Esophagus mucosa (tissue), 1 donor: ENCODE measurements around the gene LHFPL2. TPM values are rescaled to one million over a fixed set of nuclear protein-coding genes. Genes with fewer than 3 reads are reported as not detected.

Source experiments
- ATAC-seq: fragments of 200-7000 bp; cut with Tn5 transposase; one replicate; pipeline ENCODE4 v1.9.1; 2020
- total RNA-seq: library from RNA; stranded (reverse); gene quantifications from one replicate; pipeline ENCODE4 v1.2.4, GENCODE V29; 2023
- donor health status: DM: yes; HTN: yes; CAD: no.

The LHFPL2 gene
- total RNA-seq, 1 donor from 2014 or later = 3.7 TPM

DNA sequence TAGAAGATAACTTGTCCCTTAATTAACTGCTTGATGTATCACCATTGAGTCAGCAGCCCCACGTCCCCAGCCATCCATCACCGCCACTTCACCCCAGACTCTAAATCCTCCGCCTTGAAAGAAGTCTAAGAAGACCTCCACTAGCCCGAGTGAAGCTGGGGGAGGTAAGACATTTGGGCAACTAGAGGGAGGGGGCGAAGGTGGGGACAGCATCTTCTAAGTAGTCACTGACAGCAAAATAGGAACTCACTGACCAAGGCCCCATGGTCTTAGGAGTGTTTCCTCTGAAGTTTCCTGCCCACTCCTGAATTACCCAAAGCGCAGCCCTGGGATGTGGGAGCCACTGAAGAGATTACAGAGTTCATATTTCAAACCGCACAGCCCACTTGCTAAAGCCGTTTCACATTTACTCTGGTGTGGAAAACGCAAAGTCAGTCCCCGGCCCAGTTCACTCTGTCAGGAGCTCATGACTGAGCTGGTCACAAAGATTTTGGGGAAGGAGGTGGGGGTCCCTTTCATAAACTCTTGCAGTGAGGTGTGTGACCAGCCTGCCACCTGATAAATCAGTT is 107.4 kb downstream of the LHFPL2 start:
- no peak for ATAC-seq

DNA sequence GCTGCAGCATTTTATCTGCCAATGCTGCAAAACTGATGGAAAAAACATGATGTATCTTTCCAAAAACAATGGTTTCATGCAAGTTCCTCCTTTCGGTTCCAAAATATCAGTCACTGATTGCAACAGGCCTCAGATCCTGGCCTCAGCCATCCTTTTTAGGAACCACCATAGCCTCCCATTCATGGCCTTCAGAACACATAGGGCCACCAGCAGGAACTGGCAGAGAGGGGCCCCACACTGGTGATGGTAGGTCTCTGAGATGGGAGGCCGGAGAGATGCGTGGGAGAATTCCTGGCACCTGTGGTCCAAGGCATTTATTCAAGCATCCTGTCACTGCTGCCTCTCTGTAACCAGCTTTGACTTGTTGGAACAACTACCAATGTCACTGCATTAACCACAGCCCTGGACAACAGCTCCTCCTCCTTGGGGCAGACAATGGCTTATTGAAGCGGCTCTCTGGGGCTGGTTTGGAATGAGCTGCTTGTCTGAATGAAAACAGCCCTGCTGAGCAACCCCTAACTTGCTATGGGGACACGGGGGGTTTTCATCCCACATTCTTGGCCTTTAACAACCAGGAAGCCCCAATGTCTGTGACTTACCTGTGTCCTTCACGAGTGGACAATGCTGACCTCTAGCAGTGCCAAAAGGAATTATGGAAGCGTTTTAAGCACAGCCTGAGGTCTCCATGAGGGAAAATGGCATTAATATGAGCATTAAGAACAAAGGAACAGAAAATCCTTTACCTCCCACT is 108.1 kb downstream of the LHFPL2 start:
- ATAC-seq = no peak

DNA sequence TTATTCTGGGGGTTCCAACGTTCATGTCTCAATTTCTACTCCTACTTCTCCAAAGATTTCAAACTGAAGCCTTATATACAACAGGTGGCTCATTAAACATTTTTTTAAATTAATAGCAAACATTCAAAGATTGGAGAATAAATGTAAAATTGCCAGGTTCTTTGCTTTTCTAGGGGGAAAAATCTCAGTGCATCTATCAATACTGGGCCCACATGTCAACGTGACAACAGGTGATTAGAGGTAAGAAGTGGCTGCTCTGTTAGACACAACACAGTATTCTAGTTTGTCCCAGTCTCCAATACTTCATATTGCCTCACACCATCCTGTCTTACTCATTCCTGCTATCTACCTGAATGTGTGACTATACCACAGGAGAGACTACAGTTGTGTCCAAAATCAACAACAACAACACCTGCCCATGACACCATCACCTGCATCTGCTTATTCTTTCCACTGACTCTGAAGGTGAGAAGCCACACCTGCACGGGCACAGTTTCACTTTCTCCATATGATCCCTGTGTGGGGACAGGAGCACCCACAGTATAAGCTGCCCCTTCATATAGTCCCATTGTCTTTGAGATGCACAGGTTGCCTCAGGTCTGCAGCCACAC is 110.2 kb downstream of the LHFPL2 start:
- no peak for ATAC-seq

DNA sequence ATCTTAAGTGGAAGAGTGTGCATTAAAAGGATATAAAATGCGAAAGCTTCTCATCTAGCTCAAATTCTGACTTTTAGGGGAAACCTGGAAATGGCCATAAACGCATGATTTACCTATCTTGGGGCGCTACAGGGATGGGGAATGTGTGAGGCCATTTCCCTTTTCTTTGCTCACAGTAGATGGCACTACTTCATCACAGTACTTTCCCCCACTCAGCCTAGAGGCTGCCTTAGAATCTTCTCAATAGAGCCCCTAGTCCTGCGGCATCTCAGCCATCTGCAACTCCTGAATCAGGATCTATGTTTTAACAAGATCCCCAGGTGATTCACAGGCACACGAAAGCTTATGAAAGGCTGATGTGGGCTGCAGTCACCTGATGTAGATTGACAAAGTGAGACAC is 110.8 kb downstream of the LHFPL2 start:
- peak; percentile 61 for ATAC-seq

DNA sequence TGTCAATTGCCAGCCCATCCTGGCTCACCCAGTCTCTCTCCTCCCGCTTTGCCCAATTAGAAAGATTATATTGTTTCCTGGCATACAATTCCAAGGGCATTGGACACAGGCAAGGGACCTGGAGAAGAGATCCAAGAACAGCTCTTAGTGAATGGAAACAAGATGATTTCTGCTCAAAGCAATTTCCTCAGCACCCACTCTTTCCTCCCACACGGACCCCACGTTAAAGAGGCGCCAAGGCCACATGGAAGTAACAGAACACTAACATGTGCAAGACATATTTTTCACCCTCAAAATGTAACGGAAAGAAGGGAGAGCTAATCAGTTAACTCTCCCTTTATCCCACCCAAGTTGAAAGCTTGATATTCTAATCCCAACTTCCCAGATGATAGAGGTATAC is 111.2 kb downstream of the LHFPL2 start:
- no peak for ATAC-seq

DNA sequence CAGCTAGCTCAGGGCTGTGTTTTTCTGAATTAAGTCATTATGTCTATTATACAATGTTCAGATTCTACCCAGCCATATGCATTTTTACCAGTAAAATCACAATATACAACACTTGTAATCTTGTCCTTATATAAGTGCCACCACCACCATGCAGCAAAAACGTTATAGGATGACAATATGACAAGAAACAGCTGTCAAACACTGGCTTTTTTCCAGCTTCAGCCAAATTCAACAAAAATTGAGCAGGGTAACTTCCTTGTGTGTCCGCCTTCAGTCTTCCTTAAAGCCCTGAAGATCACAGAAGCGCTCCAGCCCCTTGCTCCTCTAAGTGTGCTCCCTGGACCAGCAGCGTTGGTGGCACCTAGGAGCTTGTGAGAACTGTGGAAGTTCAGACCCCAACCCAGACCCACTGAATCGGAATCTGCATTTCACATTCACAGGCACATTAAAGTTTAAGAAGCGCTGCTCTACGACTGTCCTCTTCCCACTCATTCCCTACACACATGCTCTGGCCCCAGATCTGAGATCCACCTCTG is 111.8 kb downstream of the LHFPL2 start:
- ATAC-seq = no peak

DNA sequence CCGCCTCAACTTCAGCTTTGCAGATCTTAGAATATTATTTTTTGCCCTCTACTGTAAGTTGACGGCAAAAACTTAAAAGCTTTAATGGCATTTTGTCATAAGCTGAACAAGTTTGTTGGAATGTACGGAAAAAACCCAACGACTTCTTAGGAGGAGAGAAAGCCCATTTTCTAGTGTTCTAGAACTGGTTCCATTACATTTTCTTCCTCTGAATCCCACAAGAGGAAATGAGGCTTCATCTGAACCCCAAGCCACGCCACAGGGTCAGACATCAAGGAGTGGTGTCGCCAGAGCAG is 113.7 kb downstream of the LHFPL2 start:
- no peak for ATAC-seq

DNA sequence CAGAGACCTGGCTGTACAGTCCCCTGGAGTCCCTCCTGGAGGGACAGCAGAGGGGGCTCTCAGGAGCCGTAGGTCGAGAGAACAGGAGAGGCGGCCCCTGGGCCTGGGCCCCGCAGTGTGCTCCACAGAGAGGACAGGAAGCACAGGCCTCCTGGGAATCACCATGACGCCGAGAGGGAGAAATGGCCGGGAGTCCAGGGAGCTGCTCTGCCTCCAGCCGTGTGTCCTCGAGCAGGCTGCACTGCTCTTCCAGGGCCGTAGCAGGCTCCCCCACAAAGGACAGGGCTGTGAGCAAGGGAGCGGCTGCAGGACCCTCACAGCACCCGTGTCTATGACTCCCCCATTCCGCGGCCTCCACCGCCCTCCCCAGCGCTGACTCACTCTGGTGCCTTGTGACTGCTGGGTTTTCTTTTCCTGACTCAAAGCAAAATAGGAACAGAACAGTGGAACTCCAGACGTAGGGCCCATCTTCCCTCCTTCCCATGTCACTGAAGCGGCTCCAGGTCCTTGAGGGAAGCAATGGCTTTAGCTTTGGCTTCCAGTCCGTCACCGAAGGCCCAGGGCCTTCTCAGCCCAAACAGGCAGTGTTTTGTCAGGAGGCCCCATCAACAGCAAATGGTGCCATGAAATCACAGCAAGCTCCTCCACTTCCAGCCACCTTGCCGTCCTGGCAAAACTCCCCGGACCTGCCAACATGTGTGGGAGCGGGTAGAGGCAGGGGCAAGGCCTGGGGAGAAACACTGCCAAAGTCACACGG is 114.2 kb downstream of the LHFPL2 start:
- ATAC-seq = no peak

DNA sequence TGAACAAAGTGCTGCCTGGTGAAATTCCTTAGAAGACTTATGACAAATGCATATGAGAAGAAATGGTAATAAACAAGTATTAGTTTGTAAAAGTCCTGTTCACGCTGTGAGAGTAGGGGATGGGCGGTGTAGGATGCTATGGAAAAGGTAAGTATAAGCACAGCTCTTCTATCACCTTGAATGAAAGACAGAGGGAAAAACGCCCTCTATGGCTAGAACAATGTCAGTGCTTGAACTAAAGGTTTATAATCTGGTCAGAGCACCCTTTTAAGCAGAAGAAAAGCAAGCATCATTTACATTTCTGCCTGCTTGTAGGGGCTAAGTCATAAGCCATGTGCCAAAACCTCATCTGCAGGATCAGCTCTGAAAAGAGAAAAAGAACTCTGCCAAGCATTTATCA is 115.2 kb downstream of the LHFPL2 start:
- no peak for ATAC-seq

DNA sequence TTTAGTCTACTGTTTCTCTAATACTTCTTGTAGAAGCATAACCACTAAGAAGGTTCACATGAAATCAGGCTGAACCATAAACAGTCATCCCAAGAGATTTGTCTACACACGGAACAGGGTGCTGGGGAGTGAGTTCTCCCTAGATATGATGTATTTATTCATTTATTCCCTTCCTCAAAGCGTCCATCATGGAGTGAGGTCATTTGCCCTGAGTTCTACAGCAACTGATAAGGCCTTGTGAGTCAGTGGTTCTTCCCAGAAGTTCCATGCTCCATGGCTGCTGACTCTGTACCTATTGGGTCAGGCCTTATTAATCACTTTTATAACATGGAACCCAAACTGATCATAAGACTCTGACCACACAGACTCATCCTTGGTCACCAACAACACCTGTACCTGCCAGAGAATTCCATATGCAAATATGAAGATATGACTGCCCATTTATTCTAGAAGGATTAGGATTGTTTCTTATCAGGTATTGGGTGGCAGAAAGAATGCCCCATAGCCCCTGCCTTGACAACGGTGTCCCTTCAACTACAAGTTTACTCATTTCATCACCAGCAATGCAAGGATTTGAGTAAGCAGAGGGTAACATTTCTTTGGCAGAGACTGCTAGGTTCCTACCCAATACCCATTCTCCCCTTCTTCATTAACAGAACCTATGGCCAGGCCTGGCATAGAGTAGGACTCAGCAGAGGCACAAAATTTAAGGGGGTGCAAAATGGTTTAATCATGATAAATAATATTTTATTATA is 118.1 kb downstream of the LHFPL2 start:
- ATAC-seq = no peak

DNA sequence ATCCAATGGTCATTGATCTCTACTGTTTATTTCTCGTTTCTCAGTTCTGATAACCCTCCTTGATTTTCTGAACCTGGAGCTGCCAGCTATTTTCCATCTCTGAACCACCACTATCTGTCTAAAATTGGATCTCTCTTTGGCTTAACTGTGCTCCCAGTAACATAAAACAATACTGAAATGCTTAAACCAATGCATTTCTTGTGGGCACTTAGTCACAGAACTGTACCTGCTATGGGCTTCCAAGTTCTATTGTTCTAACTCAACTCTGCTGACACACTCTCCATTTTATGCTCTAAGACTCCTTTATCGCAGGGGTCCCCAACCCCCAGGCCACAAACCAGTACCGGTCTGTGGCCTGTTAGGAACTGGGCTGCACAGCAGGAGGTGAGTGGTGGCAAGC is 120.6 kb downstream of the LHFPL2 start:
- no peak for ATAC-seq

DNA sequence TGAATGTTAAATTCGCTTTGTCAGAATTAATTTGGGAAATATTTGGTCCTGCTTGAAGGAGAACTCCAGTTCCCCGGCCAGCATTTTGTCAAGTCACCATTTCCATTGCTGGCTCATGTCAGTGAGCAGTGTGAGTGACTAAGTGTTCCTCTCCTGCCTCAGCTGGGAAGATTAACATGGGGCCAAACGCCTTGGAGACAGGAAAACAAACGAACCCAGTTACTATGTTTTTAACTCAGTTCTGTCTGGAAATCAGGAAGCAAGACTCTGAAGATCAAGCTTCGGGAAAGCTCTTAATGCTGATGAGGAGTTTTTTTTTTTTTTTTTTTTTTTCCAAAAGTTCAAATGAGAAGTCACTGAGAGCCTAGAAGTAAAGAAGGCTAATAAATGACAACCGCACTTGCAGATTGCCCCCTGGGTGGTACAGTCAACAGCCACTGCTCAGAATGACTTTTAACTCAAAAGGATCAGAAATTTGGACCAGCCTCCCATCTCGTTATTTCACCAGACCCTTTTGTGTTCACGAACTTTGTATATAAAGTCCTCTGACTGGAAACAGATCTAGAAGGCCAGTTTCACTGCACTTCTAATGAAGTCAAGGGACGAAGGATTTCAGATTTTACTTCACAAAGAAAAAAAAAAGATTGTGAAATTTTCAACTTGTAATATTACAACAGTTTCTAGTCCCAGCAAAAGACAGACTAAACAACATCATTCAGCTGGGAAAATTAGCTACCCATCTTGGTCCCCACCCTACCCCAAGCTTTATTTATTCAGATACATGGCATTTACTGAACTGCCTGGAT is 121.3 kb downstream of the LHFPL2 start:
- peak; percentile 80 for ATAC-seq

DNA sequence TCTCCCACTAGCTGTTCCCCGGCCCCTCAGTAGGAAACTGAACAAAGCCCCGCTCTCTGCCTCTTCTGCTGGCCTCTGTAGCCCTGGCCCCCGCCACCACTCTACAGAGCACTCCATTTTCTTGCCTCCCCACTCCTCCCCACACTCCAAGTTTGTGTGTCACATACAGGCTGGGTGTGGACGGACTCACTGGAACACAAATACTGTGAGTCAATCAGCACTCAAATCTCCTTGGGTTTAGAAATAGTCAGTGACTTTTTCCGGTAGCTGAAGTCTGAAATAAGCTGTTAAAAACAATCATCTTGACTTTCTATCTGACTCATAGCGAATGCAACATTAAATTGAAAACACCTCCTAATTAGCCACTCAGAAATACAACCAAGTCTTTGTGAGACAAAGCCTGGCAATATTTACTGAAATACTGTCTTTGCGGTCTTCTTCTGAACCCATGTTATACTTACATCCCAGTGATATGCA is 122.5 kb downstream of the LHFPL2 start:
- peak; percentile 94 for ATAC-seq

DNA sequence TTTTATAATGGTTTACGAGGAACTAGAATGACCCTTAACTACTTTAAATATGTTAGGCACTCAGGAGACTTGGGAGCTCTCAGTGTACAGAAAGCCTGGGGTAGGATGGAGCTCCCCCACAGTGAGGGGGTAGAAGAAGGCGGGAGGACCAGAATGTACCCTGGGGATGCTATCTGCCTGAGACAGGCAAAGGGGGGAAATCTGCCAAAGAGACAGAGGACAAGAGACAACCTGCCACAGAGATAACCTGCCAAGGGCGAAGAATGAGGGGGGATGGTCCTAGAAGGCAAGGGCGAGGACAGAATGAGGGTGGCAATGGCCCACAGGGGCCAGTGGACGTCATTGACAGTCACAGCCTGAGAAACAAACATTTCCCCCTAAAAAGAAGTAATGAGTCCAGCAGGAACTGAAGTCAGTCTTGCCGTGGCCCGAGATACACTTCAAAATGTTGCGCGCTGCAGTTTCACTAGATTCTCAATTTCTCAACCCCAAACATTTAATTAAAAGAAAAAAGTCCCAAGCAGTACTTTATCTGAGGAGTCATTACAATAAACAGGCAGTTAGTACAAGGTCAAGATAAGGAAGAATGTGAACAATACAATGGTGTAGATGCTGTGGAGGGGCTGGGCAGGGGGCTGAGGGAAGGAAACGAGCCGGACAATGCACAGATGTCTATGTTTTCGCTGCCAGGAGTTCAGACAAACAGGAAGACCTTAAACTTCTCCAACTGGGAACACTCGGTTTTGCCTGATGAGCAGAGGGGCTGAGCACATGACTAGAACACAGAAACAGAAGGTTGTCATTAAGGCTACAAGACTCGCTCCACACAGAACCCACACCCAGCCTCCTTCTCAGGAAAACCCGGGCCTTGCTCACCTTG is 125.0 kb downstream of the LHFPL2 start:
- ATAC-seq = no peak

DNA sequence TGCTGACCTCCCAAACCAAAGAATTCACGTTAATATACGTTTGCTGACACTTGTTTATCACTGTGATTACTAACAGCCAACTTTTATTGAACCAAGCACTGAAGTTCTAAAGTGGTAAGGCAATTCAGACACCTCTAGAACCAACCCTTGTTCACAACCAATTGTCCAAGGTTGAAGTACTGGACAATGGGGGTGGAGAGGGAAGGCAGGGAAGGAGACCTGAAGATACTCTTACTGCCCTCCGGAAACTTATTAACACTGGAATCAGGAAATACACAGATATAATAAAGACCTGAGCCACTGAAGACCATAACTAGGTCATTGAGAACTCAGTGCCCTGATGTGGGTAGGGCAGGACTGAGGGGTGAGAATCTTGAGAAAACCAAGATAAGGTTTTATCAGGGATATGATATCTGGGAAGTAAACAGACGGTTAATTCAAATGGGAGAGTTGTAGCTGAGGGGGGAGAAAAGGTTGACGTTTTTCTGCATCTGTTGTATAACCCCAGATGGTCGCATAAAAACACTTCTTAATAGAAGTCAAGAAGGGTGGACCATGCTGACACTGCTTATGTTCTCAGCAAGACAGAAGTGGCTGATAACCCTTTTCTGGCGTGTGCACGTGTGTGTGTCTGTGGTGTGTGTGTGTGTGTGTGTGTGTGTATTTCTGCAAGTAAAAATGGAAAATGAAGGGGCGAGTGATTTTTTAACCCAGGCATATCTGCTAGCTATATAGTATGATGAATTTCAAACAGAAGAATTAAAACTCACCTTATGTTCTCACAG is 125.9 kb downstream of the LHFPL2 start:
- no peak for ATAC-seq

DNA sequence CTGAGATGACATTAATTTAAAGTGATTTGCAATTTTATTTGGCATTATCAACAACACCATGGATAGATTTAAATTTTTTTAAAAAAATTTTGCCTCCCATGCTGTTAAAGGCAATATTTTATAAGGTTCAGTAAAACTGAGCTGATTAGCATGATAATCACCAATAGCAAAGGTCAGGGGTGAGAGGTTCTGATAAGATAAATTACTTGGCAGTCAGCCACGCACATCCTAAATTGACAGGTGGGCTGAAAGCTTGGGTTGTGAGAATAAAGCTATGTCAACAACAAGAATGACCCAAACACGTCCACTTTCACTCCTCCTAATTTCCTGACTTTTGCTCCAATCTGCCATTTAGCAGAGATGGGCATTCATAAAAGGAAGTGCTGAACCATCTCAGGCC is 127.1 kb downstream of the LHFPL2 start:
- ATAC-seq = no peak

DNA sequence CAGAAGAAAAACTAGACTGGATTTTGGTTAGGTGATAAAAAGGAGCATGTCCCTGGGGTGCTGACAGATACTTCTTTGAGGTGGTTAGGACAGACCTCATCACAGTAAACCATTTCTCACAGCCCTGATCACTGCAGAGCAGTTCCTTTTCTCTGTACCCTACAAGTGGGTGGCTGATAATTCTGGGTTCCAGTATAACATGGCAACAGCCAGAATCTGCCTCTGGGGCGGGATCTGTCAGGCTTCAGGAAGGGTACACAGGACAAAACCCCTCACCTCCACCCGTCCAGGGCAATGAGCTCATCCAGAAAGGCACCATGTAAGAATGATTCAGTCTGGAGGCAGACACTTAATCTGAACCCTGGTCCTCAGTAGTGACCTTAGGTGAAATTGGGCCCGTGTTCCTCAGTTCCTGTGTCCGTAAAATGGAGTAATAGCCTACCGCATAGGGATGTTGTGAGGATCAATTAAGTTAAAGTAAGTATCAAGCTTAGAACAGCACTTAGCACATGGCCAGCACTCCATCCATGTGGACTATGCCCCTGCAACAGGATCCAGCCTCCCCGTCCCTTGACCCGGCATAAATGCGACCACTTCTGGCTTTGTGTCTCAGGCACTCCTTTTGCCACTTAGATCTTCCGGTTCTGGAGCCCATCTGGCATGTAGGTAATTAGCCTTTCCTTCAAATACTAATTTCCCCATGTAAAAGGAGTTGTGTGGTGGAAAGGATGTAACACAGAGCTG is 129.2 kb downstream of the LHFPL2 start:
- no peak for ATAC-seq

DNA sequence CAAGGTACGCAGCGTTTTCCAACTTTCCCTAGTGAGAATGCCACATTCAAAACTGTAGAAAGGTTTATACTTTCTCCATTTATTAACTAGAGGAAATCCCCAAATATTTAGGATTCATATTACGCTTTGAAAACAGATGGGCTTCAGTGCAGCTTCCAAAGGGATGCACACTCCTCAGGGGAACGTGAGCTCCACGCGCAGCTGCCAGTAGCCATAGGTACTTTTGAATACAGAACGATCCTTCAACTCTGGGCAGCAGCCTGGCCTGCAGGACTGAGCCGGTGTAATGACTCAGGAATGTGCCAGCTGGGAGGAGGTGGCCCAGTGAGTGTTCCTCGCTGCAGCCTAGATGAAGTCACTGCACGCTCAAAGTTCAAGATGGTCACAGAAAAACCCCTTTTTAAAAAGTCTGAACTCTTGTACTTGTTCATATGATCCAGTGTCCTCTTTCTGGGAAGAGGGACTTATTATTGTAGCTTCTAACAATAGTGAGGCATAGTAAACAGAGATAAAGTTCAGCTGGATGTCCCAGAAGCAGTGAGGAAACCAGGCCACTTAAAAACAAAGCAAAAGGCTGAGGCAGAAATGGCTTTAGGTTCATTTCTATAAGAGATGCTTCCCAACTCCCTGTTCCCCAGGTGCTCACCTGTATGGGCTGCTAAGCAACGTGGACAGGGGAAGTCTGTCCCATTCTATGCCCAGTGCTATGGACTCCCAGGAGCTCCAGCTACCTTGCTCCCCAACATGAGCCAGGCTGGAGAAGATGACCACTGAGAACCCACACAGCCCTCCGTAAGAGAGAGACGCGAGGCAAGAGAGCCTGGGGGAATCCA is 130.0 kb downstream of the LHFPL2 start:
- ATAC-seq = peak; percentile 88
